SK-N-SH (cell line): Measurements from ENCODE around the gene TSHZ3.

Experiments used
- RFX5 ChIP-seq: IDR thresholded peaks from 2 replicates; pipeline ENCODE4 v1.6.1; 2012; ENCODE audit warnings: mild to moderate bottlenecking, improper control_type of control experiment, low read length
- TF ChIP-seq, protein P1 (sequence below): fragments of 200-600 bp; sonication (generic); IDR thresholded peaks from 2 replicates; pipeline ENCODE4 v1.6.1; 2017; ENCODE audit warnings: antibody characterized with exemption, mild to moderate bottlenecking, moderate library complexity
- TF ChIP-seq, protein P2 (sequence below): fragments of 150-350 bp; IDR thresholded peaks from 2 replicates; pipeline ENCODE4 v1.6.1; 2017; ENCODE audit warnings: antibody characterized with exemption, low read length, low read depth, borderline replicate concordance
- TF ChIP-seq, protein P3 (sequence below): IDR thresholded peaks from 2 replicates; pipeline ENCODE4 v1.4.0; 2012; ENCODE audit warnings: low read depth, borderline replicate concordance

DNA sequence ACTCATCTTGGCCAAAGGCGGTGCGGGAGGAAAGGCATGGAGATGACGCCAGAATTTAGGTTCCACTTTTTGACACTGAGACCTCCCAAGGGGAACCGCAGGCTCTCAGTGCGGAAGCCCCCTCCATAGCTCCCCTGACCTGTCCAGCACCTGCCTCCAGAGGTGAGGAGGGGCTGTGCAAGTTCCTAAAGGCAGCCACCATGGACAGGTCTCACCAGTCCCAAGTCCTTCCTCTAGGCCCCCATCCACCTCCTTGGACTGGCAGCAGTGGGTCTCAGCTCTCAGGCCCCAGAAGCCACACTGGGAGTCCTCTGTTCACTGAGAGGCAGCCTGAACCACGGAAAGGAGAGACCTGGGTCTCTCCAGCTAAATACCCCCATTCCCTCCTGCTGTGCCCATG, 31.6 kb upstream of the TSHZ3 start:
- TF ChIP-seq, protein P1, sequence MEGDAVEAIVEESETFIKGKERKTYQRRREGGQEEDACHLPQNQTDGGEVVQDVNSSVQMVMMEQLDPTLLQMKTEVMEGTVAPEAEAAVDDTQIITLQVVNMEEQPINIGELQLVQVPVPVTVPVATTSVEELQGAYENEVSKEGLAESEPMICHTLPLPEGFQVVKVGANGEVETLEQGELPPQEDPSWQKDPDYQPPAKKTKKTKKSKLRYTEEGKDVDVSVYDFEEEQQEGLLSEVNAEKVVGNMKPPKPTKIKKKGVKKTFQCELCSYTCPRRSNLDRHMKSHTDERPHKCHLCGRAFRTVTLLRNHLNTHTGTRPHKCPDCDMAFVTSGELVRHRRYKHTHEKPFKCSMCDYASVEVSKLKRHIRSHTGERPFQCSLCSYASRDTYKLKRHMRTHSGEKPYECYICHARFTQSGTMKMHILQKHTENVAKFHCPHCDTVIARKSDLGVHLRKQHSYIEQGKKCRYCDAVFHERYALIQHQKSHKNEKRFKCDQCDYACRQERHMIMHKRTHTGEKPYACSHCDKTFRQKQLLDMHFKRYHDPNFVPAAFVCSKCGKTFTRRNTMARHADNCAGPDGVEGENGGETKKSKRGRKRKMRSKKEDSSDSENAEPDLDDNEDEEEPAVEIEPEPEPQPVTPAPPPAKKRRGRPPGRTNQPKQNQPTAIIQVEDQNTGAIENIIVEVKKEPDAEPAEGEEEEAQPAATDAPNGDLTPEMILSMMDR, result no peak
- TF ChIP-seq, protein P2, sequence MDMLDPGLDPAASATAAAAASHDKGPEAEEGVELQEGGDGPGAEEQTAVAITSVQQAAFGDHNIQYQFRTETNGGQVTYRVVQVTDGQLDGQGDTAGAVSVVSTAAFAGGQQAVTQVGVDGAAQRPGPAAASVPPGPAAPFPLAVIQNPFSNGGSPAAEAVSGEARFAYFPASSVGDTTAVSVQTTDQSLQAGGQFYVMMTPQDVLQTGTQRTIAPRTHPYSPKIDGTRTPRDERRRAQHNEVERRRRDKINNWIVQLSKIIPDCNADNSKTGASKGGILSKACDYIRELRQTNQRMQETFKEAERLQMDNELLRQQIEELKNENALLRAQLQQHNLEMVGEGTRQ, result no peak
- TF ChIP-seq, protein P3, sequence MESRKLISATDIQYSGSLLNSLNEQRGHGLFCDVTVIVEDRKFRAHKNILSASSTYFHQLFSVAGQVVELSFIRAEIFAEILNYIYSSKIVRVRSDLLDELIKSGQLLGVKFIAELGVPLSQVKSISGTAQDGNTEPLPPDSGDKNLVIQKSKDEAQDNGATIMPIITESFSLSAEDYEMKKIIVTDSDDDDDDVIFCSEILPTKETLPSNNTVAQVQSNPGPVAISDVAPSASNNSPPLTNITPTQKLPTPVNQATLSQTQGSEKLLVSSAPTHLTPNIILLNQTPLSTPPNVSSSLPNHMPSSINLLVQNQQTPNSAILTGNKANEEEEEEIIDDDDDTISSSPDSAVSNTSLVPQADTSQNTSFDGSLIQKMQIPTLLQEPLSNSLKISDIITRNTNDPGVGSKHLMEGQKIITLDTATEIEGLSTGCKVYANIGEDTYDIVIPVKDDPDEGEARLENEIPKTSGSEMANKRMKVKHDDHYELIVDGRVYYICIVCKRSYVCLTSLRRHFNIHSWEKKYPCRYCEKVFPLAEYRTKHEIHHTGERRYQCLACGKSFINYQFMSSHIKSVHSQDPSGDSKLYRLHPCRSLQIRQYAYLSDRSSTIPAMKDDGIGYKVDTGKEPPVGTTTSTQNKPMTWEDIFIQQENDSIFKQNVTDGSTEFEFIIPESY, result no peak
- TF ChIP-seq RFX5, result no peak
